GM18951 (cell line): Measurements from ENCODE around the gene GRID1.

Experiments used
- POLR2A ChIP-seq: IDR thresholded peaks from 4 replicates; pipeline ENCODE4 v1.6.1; 2011; ENCODE audit warnings: mild to moderate bottlenecking; ENCODE audit not compliant: insufficient read length, insufficient read depth; ENCODE audit errors: extremely low read depth
- in situ Hi-C: fragments of 300-500 bp; cut with MboI; formaldehyde crosslinking; loops from one replicate; pipeline ENCODE4 v1.12.0; 2022; ENCODE audit warnings: low sequenced_read_pairs, mixed read lengths, inconsistent platforms; ENCODE audit not compliant: unreplicated experiment

The GRID1 gene

GRCh38 chr10:86340176-86340990 is 26.2 kb downstream of the GRID1 start:
- in situ Hi-C loops = no loop called here
- TF ChIP-seq POLR2A = no peak

- in situ Hi-C loops = no loop called here
- no peak for TF ChIP-seq POLR2A
Measured at GRCh38 chr10:86339226-86339865, 27.2 kb downstream of the GRID1 start.

- TF ChIP-seq POLR2A = no peak
- in situ Hi-C loops = no loop called here
Measured at GRCh38 chr10:86337121-86337601, 29.4 kb downstream of the GRID1 start.

DNA sequence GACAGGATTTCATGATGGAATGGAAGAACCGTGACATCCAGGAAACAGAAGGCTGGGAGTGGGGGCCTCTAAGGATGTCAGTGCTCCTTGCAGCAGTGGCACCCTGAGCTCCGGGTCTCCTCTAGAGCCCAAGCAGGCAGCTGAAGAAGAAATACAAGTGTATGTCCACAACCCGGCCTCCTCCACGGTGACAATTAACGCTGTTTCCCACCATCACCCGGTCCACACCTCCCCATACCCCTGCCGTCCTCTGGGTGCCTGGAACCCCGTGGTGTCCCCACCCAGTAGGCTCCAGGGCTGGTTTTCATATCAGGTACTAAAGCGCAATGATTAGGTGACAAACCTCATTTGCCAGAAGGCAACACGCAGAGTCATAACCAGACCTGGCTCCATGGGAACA is 30.3 kb downstream of the GRID1 start:
- TF ChIP-seq POLR2A = no peak
- in situ Hi-C loops = no loop called here

- TF ChIP-seq POLR2A = no peak
- in situ Hi-C loops = no loop called here
Measured at GRCh38 chr10:86335831-86336230, 30.8 kb downstream of the GRID1 start.

GRCh38 chr10:86335257-86335656 is 31.3 kb downstream of the GRID1 start:
- in situ Hi-C loops = no loop called here

GRCh38 chr10:86334488-86335085 is 32.0 kb downstream of the GRID1 start:
- in situ Hi-C loops = no loop called here
- TF ChIP-seq POLR2A = no peak

More at GRCh38 chr10:86335257-86335656, 31.3 kb downstream of the GRID1 start:
- TF ChIP-seq POLR2A = no peak

- in situ Hi-C loops = no loop called here
- no peak for TF ChIP-seq POLR2A
Measured at GRCh38 chr10:86333826-86334487, 32.6 kb downstream of the GRID1 start.

- TF ChIP-seq POLR2A = no peak
- in situ Hi-C loops = no loop called here
Measured at GRCh38 chr10:86331861-86332260, 34.7 kb downstream of the GRID1 start.

- in situ Hi-C loops = no loop called here
- TF ChIP-seq POLR2A = no peak
Measured at GRCh38 chr10:86330778-86331763, 35.5 kb downstream of the GRID1 start.

DNA sequence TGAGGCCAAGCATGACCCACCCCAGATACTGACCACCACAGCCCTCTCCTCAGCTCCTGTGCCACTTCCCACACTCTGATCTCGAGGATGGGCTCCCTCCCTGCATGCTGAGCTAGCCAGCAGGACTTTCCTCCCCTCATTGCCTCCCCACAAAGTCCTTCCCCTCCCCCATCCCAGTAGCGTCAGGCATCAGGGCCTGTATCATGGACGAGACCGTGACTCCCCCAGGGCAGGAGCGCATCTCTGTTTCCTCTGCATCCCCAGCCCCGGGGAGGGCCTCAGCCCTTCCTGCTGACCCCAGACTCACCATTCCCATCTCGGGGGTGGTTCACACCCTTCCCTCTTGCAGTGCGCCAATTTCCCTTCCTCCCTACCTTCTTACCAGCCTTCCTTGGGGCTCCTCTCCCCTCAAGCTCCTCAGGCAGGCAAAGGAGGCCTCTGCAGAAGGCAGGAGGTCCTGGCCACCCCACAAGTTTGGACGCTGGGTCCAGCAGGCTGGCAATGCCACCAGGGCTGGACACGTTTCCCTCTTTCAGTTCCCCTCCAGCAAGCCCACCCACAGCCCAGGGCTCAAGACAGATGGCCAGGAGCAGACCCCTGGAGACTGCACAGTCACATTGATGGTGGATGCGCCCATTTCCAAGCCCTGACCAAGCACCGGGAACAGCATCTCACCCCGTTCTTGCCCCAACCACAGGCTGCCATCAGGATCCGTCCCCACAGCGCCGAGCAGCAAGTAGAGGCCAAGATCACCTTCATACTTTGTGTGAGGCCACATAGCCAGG is 36.5 kb downstream of the GRID1 start:
- no peak for TF ChIP-seq POLR2A
- in situ Hi-C loops = no loop called here

DNA sequence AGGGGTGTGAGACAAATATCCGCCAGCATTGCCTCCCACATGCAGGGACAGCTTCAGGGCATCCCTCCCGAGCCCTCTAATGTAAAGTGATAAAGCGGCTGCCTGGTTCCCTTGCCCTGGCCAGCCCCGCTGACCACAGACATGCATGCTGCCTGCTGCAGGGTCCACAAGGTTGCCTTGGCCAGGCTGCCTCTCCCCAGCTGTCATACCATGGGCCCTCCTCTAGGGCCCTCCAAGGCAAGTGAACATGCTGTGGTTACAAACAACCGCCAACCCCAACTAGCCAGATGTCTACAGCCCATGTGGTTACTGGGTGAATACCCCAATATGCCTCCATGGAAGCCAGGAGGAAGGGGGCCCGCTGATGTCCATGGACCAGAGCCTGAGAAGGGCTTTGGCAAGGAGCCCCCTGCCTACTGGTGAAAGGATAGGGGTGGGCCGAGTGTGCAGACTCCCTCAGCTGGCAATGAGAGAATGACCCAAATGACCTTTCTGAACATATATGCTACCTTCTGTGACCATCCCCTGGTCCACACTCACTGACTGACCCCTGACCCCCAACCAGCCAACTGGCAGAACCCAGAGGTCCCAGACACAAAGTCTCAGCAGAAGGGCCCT is 37.4 kb downstream of the GRID1 start:
- in situ Hi-C loops = no loop called here

More for the DNA sequence above, 37.4 kb downstream of the GRID1 start:
- no peak for TF ChIP-seq POLR2A
